Measurements from ENCODE around the gene ASPM.

- TF ChIP-seq CTCF (conservative IDR thresholded peaks at IDR 0.05 in 1 of 2, IDR thresholded peaks at IDR 0.05 in 1 of 2; ENCODE audit: low read depth in 1 of 2, low read length in 2 of 2) (no peak), EZH2 (IDR thresholded peaks at IDR 0.05; ENCODE audit: low read length, missing control alignments) (no peak)
Measured at GRCh38 chr1:197145446-197146024, 934 bp downstream of the ASPM start.

All from fibroblast of lung (primary cell).